ENCODE data around the gene UPK2.
A peak's percentile ranks its signal among the peaks of the same experiment; 100 is the strongest.

Gene UPK2

DNA sequence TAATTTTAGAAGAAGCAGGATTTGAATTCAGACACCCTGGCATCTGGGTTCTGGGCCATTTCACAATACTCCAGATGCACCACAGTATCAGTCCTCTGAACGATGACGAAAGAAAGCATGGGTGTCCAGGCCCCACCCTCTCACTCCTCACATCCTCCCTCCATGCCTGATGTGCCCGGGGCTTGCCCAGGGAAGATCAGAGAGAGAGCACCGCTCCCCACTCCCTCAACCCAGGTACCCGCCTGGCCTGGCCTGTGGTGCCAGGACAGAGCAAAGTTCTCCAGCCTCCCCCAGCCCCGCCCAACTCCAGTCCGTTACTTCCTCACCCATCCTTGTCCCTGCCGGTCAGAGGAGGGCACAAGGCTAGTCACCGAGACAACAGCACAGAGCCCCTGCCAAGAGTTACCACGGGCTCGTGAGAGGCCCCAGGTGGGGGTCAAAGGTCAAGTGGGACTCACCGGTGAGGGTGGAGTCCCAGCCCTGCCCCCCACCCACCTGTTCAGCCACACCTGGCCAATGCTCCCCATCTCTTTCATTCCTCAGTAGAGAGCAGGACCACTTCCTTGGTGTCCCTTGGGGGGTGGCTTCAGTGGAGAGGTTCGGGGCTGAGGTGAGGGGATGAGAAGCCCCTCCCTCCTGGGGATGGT is 38.5 kb upstream of the UPK2 start:
- DNase-seq (ENCODE audit: low read depth in 2 of 2) = no peak

DNA sequence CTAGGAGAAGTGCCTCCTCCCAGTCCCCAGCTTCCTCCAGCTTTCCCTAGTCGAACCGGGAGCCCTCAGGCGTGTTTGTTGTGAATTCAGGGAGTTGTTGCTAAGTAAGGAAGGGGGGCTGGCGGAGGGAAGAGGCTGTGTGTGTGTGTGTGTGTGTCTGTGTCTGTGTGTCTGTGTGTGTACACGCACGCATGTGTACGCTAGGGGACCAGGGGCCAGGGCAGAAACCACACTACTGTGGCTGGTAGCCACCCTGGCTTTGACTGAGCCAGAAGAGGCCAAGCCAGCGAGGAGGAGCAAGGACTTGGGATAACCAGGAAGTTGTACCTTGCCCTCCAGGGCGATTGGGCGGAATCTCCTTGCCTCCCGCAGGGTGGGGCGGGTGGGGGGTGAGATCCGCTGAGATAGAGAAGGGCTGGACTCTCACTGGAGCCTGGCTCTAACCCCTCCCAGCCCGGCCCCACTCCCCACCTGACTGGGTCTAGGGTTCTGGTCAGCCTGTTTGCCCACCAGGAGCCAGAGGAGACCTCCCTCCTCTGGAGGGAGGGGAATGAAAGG is 37.9 kb upstream of the UPK2 start:
- DNase-seq (ENCODE audit: low read depth in 2 of 2) = no peak

DNA sequence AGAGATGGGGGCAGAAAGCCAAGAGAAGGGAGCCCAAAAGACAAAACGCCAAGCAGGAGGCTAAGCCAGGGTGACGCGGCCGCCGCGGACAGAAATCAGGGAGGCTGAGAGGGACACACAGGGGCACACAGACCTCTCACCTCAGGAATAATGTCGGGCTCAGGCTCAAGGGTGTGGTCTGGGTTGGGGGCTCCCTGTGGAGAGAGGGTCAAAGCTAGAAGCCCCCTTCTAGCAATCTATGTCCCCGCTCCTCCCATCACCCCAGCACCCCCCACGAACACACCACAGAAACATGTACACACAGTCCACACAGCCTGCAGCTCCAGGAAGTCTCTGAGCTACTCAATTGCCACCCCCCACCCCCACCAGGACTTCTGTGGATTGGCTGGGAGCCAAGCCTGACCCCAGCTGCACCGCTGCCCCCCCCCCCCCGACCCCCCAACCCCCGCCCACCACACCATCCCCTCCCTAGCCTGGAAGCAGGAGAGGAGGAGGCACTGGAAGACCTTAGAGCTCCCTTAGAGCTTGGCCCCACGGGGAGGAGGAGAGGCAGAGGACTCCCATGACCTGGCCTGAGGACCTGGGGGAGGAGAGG is 37.3 kb upstream of the UPK2 start:
- no peak for DNase-seq (ENCODE audit: low read depth in 2 of 2)

GRCh38 chr11:118921121-118921928 is 34.8 kb upstream of the UPK2 start:
- DNase-seq (ENCODE audit: low read depth in 2 of 2) = no peak

DNA sequence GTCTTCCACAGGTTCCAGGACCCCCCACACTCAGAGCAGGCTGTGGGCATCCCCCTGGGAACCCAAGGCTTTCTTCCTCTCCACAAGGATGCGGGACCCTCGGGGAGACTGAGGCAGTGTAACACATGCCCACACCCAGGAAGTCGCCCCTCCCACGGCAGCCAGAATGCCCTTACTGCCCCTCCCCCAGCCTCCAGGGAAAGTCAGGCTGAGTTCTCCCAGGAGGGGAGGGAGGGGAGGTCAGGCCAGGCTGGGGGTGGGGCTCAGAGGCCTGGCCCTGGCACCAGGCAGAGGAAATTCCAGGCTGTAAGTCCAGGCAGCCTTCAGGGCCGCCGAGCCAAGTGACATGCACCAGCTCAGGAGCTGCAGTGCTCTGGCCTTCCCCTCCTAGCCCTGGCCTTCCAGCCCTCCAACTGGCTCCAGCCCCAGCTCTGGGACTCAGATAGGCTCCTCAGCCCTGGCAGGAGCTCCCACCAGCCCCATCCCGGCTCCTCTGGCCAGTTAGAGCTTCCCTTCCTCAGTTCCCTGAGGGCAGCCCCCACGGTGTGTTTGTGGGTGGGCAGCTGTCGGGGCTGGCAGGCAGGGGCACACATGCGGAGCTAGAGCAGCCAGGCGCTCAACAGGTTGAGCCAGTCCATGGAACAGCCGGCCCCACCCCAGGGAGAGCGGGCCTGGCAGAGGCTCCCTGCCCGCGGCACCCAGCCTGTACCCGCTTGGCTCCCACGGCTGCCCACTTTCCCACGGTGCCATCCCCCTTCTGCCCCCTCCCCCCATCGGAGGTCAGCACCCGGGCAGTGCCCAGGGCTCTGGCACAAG is 34.0 kb upstream of the UPK2 start:
- no peak for DNase-seq (ENCODE audit: low read depth in 2 of 2)

- DNase-seq (ENCODE audit: low read depth in 2 of 2) = no peak
These were observed 33.1 kb upstream of the UPK2 start for GRCh38 chr11:118922745-118923627.

DNA sequence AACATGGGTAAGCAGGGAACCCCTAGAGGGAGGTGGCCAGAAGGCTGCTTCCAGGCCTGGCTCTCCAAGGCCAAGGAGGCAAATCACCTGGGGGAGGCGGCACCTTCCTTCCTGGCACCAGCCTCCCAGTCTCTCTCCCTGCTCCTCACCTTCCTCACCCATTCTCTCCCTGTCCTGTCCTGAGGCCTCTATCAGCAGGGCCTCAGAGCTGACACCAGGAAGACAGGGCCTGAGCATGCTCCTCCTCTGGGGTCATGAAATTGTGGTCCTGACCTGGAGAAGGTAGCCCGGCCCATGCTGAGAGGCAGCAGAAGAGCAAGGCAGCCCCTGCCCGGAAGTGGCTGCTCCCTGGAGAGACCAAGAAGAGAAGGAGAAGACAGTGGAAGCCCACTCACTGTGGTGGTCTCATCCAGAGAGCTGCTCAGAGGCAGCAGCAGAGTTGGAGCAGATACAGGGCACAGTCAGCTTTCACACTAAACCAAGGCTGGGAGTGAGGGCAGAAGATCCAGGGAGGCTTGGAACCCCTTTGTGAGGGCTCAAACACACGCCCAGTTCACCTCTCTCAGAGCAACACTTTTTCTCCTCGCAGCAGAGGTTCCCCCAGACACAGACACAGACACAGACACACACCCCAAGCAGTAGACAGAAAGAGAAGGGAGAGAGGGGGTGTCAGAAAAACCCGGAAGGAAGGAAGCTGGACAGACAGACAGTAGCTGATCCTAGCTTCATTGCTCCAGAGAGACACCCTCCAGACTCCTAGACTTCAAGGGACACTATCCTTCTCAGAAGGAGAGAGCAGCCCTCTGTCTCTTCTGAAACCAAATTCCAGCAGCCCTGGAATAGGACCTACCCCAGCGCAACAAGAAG is 32.1 kb upstream of the UPK2 start:
- no peak for DNase-seq (ENCODE audit: low read depth in 2 of 2)

GRCh38 chr11:118924591-118925585 is 31.2 kb upstream of the UPK2 start:
- DNase-seq (ENCODE audit: low read depth in 2 of 2) = no peak

DNA sequence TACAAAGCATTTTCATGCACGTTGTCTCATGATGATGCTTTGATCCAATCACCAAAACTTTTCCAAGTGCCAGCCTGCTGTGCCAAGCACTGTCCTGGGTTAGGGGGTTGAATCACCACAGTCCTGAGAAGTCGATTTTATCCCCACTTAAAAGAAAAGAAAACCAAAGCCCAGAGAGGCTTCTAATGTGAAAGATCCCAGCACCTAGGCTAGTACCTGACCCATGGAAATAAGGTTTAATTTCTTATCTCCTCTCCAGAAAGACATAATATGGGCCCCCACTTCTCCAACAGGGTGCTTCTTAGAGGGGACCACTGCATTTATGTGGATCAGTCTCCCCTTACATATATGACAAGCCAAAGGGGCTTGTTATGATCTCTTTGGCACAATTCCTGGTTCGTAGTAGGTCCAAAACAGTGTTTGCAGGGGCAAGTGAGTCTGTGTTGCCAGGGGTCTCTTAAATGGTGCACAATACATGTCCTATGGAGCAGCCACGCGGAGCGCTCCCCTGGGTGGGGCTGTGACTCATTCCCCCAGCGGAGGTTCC is 28.5 kb upstream of the UPK2 start:
- no peak for DNase-seq (ENCODE audit: low read depth in 2 of 2)

DNA sequence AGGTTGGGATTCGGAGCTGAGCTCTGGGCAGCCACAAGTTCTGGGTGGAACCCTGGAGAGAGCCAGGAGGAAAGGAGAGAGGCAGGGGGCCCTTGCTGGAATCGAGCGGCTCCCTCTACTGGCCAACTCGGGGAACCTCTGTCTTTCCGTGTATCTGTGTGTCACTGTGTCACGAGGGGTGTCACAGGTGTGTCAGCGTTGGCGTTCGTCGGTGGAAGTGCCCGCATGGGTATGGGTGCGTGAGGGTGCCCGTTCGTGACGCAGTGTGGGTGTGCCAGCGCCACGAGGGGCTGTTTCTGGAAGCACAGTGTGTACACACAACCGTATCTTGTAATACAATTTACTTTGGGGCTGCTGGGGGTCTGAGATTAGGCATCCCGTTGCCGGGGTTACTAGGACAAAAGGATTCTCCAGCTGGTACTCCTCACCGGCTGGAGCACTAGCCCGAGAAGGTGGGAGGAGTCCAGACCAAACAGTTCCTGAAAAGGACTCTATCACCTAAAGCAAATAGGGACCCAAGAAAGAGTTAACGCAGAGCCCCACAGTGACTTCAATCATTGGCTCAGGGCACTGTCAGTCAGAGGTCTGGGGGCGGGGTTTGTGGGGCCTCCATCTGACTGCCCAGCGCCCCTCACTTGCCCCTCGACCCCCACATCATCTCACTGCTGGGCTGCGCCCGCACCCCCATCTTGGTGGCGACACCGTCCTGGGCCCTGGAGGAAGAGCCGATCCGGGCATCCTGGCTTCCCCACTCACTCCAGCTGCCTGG is 27.8 kb upstream of the UPK2 start:
- peak; percentile 77 to 78 for DNase-seq (ENCODE audit: low read depth in 2 of 2)

GRCh38 chr11:118928870-118929500 is 27.1 kb upstream of the UPK2 start:
- no peak for DNase-seq (ENCODE audit: low read depth in 2 of 2)

DNA sequence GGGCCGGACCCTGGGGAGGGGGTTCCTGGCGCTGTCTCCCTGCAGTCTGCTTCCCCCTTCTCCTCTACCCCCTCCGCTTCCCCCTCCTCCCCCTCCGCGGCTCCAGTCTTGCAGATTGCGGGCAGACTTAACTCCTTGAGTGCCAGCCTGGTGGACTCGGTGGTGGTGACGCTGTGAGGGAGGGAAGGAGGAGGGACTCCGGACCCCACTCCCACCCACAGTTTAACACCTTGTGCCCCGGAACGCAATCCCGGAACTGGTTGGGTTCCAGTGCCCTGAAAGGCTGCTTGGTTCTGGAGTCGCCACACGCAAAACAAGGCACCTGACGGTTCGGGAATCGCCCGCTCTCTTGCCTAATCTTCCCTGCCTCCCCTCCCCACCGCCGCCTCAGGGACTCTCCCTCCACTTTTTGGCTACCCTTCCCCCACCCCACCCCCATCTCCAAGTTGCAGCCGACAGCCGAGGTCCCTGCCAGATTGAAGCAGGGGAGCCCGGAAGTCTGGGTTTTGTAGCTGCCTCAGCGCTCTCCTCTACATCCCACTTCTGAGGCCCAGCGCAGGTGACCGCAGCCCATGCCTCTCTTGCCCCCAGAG is 26.5 kb upstream of the UPK2 start:
- DNase-seq (ENCODE audit: low read depth in 2 of 2) = no peak

GRCh38 chr11:118930094-118930712 is 25.9 kb upstream of the UPK2 start:
- peak in 1 of 2 donors; percentile 81 for DNase-seq (ENCODE audit: low read depth in 2 of 2)

- no peak for DNase-seq (ENCODE audit: low read depth in 2 of 2)
These were observed 24.5 kb upstream of the UPK2 start for GRCh38 chr11:118931571-118931970.

DNA sequence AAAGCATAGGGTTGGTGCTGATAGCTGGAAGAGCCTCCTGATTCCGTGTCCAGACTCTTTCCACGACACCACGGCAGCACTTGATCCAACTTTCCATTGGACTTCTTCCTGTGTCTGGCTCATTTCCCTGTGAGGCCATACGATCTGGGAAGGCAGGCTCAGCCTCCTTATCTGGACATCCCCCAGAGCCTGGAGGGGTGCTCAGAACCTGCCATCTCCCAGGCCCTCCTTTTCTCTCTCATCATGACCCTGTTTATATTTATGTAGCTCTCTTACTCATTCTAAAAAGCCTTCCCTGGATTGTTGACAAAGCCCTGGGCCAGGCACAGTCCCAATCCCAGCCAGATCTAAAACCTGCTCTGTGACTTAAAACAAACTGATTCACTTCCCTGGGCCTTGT is 22.6 kb upstream of the UPK2 start:
- DNase-seq (ENCODE audit: low read depth in 2 of 2) = no peak

DNA sequence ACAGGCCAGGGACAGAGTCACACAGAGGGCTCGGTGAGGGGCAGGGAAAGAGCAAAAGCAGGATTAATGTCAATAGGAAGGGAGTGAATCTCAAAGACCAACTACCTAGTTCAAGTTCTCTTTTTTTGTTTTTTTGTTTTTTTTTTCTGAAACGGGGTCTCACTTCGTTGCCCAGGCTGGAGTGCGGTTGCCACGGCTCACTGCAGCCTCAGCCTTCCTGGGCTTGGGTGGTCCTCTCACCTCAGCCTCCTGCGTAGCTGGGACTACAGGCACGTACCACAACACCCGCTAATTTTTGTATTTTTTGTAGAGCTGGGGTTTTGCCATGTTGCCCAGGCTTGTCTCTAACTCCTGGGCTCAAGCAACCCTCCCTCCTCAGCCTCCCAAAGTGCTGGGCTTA is 20.7 kb upstream of the UPK2 start:
- DNase-seq (ENCODE audit: low read depth in 2 of 2) = no peak
